HuH-7.5 (cell line): Measurements from ENCODE around the gene SMPDL3A.
"Not testable (repeated sequence)": the region's sequence is repeated elsewhere in the genome, so short reads cannot be mapped to it uniquely, and the experiment has no call there.

ENCODE experiments used
- DNase-seq: peaks from one replicate; pipeline ENCODE4 v3.0.0; 2011; ENCODE audit warnings: low spot score

SMPDL3A gene, protein sequence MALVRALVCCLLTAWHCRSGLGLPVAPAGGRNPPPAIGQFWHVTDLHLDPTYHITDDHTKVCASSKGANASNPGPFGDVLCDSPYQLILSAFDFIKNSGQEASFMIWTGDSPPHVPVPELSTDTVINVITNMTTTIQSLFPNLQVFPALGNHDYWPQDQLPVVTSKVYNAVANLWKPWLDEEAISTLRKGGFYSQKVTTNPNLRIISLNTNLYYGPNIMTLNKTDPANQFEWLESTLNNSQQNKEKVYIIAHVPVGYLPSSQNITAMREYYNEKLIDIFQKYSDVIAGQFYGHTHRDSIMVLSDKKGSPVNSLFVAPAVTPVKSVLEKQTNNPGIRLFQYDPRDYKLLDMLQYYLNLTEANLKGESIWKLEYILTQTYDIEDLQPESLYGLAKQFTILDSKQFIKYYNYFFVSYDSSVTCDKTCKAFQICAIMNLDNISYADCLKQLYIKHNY

DNA sequence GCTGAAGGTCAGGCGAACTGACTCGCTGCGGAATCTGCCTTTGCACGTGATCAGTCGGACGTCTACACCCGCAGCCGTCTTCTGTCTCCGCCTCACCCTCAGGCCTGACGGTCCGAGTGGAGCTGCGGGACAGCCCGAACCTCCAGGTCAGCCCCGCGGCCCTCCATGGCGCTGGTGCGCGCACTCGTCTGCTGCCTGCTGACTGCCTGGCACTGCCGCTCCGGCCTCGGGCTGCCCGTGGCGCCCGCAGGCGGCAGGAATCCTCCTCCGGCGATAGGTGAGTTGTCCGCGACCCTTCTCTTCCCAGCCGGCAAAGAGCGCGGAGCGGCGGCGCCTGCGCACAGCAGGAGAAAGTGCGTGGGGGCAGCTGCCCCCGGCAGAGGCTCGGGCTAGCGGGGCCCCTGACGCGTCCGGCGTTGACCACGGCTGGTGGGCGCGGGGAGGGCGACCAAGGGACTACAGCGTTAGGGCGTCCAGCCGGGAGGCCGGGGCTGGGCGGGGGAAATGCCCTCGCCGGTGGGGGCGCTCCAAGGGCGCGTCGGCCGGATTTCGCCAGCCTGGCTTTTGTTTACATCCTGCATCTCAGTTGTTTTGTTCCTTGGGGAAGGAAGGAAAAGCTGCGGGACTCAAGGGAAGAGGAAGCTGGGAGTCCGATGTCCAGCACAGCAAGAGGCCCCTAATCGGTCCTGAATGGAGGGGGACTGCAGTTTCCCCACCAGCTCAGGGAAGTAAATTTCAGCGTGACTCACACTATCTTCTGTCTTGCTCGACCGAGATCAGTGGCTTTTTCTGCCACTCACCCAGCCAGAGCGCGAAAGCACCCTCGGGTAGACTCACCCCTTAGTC is at the start of gene SMPDL3A:
Gene SMPDL3A, plus strand, starts transcription at position 77 of the 846 bp plus-strand sequence. Its CDS starts 89 bp downstream, at position 166.
- peak; percentile 42 for DNase-seq

DNA sequence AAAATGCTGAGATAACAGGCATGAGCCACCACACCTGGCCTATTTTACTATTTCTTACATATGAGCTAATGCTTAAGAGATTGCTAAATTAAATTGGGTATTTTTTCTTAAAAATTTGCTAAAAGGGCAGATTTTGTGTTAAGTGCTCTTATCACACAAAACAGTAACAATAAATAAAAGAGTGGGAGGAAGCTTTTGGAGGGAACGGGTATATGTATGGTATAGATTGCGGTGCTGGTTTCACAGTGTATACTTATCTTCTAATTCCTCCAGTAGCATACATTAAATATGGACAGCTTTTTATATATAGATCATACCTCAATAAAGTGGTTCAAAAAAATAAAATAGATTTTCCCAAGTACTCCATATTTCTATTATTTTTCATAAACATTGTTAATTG is 49.0 kb upstream of the SMPDL3A start:
- no peak for DNase-seq

DNA sequence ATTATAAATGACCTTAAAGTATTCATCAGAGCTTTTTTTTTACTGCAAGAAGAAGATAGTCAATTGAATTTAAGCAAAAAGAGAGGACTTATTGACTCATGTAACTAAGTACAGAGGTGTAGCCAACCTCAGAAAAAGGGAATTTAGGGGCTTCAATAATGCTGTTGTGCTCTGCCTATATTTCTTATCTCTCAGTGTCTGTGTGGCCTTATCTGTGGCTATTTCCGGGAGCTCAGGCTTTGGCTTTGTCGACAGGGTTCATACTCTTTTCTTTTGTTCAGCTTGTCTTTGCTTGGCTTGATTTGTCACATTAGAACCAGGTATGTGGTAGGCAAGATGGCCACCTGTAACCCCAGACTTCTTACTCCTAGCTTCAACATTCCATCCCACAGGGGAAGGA is 48.1 kb upstream of the SMPDL3A start:
- no peak for DNase-seq

DNA sequence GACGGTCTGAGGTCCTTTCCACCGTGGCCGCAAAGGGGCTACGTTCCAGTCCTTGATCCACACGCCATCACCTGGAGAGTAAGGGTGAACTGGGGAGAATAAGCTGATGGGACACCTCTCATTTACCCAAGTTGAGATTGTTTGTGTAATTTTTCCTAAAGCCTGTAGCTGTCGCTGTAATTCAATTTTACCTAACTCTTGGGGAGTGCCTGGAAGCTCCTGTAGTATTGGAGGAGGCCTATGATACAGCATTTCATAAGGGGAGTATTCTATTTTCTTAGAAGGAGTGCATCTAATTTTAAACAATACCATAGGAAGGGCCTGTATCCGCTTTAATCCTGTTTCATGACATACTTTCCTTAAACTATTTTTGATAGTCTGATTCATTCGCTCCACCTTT is 44.8 kb upstream of the SMPDL3A start:
- DNase-seq, result not testable (repeated sequence)

DNA sequence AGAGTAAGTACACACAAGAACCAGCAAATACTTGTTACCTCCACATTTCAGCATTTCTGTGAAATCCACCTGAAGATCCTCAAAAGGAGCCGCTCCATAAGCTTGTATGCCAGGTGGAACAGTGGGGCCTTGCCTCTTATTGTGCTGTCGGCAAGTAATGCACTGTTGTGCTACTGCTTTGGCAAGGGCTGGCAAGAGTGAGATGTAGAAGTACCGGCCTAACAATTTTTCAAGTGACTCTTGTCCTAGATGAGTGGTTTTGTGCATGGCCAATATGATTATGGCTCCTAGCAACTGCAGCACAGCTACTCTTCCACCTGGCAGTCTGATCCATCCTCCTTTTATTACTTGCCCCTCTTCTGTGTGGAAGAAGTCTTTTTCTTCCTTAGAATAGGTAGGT is 44.2 kb upstream of the SMPDL3A start:
- not testable (repeated sequence) for DNase-seq

DNA sequence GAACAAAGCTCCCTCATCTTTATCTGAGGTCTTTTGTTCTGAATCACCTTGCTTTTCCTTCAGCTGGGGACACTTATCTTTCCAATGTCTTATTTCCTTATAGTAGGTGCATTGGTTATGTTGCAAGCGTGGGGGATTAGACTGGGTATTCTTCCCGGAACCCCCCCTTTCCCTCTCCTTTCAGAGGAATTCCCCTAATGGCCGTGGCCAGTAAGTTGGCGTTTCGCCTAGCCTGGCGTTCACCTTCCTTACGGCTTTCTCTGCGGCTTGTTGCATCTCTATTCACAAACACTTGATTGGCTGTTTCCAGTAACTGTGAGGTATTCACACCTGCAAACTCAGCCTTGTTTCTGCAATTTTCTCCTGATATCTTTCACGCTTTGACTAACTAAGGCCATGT is 42.4 kb upstream of the SMPDL3A start:
- DNase-seq, result no peak

DNA sequence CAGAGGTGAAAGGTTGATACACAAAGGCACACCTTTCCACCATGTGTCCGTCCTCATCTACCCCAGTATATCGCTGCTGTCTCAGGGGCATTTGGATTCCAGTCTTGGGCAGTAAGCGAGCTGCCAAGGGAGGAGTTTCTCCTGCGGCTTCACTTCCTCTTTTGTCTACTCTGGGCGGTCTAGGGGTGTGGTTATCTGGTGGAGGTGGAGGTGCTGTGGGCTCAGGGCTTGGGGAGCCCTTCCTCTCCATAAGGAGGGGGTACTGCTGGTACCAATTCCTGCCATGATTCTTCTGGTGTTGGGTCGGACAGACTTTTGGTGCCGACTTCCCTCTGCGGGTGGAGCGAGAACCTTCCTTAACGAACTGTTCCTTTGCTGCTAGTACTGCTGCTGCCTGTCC is 41.5 kb upstream of the SMPDL3A start:
- no peak for DNase-seq

DNA sequence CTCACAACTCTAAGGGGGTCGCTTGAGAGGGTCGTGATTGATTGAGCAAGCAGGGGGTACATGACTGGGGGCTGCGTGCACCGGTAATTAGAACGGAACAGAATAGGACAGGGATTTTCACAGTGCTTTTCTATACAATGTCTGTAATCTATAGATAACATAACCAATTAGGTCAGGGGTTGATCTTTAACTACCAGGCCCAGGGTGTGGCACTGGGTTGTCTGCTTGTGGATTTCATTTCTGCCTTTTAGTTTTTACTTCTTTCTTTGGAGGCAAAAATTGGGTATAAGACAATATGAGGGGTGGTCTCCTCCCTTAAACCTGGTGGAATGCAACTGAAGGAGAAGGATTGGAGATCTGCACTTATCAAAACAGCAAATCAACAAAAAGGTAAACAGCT is 40.1 kb upstream of the SMPDL3A start:
- not testable (repeated sequence) for DNase-seq

DNA sequence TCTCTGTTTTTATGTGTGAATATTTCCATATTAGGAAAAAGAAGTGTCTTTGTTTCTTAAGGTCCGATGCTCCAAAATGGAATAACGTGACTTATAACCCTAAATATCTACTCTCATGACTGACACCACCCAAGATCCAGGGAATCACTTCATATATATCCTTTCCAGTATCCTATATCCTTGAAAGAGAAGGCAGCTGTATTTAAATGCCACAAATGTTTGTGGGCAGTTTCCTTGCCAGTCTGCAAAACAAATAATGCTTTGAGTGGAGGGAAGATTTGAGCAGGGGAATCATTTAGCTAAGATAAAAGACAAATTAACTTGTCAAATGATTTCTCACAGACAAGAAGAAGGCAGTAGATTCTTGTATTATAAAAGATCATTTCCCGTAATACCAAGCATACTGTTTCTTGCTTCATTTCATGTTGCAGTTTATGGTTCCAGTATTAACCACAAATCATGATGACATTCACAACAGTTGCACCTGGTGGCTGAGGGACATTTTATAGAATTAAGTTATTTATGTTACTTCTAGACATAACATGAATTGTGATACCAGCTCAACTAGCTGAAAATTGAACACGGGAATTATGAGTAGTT is 39.5 kb upstream of the SMPDL3A start:
- DNase-seq, result no peak

DNA sequence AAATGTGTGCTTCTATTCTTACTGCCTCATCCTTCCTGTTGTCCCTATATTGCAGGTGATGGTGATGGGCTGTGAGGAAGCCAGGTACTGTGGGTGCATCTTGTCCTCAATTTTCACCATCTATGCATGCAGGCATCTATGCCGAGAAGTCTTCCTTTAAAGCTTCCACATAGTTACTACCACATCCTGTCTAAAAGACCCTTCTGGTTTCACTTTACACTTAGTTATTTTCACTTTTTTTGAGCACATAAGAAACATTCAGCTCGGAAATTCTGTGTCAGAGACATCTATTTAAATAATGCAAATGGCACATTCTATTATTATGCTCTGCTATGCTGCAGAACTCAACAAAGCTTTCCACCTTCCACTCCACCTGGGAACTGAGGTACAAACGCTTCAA is 37.7 kb upstream of the SMPDL3A start:
- DNase-seq, result no peak

DNA sequence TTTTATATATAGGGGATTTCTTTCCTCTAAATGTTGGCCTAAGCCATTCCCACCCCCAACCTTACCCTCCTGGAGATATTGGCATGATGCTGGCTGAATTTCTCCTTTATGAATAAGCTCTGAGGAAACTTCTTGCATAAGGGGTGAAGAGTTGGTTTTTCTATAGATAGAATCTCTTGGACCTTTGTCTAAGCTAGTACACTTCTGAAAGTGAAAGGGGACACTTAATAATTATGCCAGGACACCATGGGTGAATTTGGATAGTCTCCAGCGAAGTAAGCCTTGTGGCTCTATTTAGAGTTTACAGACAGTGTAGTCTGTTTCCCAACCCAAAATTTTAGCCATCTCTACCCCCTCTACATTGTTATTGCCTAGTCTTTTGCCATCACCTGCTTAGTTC is 36.6 kb upstream of the SMPDL3A start:
- DNase-seq, result no peak

DNA sequence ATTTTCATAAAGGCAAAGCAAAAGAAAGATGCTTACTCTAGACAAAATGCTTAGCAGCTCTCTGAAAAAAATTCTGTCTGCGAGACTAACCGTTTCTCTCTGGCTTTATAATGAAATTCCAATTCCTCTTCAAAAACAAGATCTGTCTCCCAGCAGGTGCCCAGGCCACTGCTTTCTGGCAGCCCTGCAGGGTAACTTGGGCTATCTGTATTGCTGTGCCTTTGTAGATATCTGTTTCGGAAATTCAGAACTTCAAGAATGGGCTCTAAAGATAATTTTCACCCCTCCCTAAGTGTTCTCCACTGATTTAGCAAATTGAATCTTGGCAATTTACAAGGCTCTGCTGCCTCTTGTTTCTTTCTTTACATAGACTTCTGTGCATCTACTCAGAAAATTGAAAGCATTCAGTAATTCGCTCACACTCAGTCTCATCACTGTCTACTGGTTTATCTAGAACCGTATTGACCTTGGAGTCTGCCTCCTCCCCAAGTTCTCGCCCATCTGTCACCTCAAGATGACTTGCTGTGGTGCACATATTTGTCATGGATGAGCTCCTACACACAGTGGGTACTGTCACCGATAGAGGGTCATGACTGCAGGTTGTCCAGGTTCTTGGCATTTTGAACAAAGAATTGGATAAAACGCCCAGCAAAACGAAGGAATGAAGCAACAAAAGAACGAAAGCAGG is 35.9 kb upstream of the SMPDL3A start:
- no peak for DNase-seq

DNA sequence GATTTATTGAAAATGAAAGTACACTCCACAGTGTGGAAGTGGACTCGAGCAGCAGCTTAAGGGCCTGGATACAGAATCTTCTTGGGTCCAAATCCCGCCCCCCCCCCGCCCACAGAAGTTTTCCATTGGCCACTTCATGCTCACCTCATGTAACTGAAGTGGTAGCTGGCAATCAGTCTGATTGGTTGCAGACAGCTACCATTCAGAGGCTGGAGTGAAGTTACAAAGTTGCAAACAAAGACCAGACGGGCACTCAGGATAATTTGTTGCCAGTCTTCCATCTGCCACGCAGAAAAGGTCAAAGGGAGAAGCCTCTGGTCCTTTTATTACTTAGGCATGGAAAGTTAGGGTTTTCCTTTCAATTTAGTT is 35.4 kb upstream of the SMPDL3A start:
- DNase-seq, result no peak

DNA sequence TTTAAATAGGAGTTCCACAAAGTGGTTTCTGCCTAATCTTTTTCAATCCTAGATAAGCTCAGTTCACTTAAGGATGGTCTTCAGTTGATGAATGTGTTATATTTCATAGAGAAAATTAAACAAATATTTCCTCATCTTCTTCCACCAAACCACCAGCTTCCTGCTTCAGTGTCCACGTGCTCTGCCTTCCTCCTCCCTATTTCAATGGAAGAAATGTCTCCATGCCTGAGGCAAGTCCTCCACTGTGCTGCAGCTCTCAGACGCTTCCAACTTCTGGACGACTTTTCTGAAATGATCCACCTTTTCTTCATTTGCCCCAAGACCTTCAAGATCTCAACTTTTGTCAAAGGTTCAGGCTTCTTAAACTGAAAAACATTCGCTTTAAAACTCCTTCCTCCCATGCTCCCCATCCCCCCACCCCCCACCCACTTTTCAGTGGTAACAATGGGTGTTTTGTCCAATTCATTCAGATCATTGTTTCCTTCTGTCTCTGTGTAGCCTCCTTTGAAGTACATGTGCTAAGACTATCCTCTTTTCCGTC is 34.8 kb upstream of the SMPDL3A start:
- no peak for DNase-seq

DNA sequence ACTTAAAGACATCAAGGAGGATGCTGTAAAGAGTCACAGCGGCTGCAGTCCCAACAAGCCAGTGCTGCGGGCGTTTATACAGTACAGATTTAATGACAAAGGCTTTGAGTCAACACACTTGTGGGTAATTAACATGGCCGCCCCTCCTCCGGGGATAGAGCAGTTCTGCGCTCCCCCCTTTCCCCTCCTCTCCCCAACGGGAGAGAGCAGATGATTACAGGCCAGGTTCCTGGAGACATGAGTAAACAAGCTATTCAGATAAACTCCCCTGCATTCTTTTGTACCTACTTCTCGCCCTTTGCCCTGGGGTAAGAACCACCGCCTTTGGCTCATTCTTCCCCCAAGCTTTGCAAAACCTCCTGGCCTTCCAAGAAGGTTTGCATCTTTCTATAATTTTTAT is 33.2 kb upstream of the SMPDL3A start:
- DNase-seq, result no peak

DNA sequence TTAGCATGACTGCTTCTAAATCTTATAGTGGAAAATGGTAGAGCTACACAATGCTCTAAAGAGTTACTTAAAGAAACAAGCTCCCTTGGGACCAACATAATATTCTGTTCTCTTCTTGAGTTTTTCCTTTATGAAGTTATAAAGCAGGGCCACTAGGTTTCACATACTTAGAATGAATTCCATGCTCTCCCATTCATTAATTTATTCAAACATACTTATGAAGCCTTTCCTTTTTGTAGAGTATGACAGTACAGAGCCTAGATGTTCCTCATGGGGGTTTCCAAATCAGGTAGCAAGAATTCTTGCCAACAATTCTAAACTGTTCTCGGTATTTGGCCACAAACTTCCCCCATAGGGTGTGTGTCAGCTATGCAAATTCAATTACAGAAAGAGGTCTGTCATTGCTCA is 30.1 kb upstream of the SMPDL3A start:
- DNase-seq, result no peak

DNA sequence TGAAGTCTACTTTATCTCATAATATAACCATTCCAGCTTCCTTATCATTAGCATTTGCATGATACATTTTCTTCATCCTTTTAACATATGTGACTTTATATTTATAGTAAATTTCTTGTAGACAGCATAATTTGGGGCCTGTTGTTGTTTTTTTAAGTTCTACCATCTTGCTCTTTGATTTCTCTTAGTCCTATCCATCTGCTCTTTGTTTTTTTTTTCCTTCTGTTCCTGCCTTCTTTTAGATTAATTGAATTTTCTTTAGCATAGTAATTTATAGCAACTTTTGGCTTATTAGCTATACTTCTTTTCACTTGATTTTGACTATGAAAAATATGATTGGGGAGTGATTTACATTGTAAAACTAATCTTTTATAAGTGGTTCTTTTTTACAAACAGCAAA is 28.7 kb upstream of the SMPDL3A start:
- DNase-seq, result no peak

DNA sequence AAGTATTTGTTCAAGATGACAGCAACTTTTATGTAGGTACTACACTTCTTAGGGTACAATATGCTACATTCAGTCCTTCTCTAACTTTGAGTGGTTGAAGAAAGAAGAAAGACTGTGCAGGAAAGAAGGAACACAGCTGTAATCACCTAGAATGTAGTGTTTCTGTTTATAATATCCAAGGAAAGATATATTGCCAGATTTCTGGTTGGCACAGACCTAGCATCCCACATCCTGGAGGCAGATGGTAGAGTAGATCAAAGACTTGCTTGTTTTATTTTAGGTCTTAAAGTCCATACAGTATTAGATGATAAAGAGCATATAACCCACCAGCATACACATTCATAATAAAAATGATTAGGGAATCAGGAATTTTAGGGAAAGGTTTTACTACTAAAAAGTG is 22.8 kb upstream of the SMPDL3A start:
- no peak for DNase-seq

DNA sequence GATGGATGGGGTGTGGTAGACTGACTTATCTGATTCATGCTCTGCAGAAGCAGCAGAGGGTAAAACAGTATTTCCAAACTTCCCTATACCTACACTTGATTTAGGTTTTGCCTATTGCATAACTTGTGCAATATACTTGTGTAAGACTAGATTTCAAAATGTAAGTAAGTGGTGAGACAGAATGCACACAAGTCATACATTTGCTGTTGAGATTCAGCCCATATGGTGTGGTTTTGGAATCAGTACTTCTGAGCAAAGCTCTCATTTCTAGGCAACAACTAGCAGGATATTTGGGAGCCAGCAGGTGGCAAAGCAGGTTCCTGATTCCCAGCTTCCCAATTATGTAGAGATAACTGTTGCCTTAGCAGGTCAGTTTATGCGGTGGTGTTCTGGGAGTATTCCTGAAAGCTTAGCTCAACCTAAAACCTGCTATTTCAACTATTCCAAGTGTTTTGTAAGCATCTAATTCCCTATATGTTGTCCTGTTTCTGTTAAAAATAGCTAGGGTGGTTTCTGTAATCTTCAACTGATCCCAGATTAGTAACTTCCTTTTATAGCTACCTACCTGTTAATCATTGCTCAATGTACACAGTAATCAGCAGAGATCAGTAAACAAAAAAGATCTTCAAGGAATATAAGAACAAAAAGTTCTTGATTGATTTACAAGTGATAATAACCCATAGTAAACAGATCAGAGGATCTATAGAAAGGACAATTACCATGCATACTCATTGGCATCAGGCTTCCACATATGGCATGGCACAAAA is 18.0 kb upstream of the SMPDL3A start:
- DNase-seq, result no peak

DNA sequence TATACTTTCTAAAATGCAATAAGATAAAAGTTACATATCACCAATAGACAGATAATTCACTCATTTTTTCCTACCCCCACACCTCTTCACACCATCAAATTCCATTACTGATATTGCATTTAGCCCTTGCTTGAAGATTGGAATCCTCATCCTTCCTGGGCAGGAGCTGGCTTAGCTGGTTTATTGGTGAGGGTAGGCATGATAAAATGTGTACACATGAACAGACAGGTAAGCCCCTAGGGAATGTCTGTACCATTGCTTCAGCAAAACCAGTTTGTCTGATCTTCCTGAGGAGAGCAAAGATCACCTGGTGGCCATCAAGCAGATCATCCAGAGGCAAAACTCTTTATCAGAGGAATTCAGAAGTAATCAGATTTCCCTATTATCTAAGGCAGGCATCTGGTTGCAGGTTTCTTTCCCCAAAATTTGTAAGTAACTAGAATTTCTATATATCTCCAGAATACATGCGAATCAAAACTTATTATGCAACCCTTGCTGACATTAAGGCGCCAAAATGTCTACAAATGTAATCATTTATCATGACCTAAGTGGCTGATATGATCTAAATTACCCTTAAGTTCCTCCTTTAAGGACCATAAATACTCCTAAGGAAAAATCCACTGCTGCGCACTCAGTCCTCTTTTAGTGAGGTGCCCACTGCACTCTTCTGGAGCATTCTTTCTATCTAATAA is 16.2 kb upstream of the SMPDL3A start:
- DNase-seq, result no peak

DNA sequence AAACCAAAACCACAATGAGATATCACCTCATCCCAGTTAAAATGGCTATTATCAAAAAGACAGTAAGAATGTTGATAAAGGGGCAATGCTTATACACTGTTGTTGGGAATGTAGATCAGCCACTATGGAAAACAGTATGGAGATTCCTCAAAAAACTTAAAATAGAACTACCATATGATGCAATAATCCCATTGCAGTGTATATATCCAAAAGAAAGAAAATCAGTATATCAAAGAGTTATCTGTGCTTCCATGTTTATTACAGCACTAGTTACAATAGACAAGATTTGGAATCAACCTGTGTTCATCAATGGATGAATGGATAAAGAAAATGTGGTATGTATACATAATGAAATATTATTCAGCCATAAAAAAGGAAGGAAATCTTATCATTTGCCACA is 13.1 kb upstream of the SMPDL3A start:
- no peak for DNase-seq
